ENCODE data around the gene RIN3. TPM values are rescaled to one million over a fixed set of nuclear protein-coding genes. Genes with fewer than 3 reads are reported as not detected.

The RIN3 gene
- total RNA-seq, 1 donor from 2014 or later, result 4.7 TPM

DNA sequence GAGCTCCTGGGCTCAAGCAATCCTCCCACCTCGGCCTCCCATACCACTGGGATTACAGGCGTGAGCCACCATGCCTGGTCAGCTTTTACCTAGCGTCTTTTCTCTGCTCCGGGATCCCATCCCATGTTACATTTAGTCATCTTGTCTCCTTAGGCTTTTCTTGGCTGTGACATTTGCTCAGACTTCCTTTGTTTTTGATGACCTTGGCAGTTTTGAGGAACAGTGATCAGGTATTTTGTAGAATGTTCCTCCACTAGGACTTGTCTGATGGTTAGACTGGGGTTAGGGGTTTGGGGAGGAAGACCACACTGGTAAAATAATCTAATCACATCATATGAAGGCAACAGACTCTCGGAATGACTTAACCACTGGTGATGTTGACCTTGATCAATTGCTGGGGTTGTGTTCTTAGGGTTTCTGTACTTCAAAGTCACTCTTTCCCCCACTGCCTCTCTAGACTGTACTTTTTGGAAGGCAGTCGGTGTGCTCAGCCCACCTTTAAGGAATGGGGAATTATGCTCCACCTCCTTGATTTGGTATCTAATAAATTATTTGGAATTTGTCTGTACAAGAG is 48.4 kb downstream of the RIN3 start:
- peaks cover 0 to 14% (median 12%) of the 10 kb centered on the region in 3 donors for H3K36me3 ChIP-seq (ENCODE audit: control insufficient read depth in 3 of 3, insufficient read depth in 3 of 3, low read length in 3 of 3)
- no peak overlapping the region for H3K9ac ChIP-seq (ENCODE audit: low read depth in 1 of 3, low read length in 3 of 3)
- no peak overlapping the region for H3K27ac ChIP-seq (ENCODE audit: low read depth, low read length)
- H3K4me1 ChIP-seq (ENCODE audit: control insufficient read depth in 3 of 3, insufficient read depth in 3 of 3, low read length in 3 of 3), result no peaks in the 10 kb centered on the region
- no peak overlapping the region for H3K4me3 ChIP-seq (ENCODE audit: low read length in 3 of 3)
- peaks cover 0 to 2% (median 0%) of the 10 kb centered on the region in 3 donors for H3K9me3 ChIP-seq (ENCODE audit: control insufficient read depth in 3 of 3, low read length in 3 of 3)
- H3K27me3 ChIP-seq (ENCODE audit: control insufficient read depth in 3 of 3, insufficient read depth in 3 of 3, low read length in 3 of 3), result no peaks in the 10 kb centered on the region

DNA sequence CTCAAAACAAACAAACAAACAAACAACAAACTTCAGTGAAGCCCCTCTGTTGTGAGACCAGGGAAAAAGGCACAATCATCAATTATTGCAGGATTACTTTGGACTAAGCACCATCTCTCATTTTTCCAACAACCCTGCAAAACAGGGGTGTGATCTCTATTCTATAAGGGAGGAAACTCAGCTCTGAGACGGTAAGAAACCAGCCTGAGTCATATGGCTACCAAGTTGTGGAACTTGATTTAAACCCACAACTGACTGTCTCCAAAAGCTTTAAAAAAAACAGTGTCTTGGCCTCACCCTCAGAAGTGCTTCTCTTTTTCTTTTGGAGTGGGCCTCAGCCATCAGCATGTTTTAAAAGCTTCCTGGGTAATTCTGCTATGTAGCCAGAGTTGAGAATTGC is 49.8 kb downstream of the RIN3 start:
- Histone ChIP-seq H3K27me3 (ENCODE audit: control insufficient read depth in 3 of 3, insufficient read depth in 3 of 3, low read length in 3 of 3) (no peaks in the 10 kb centered on the region), H3K27ac (ENCODE audit: low read depth, low read length) (peak overlapping the region; percentile 11), H3K4me1 (ENCODE audit: control insufficient read depth in 3 of 3, insufficient read depth in 3 of 3, low read length in 3 of 3) (no peaks in the 10 kb centered on the region), H3K4me3 (ENCODE audit: low read length in 3 of 3) (no peak overlapping the region), H3K9me3 (ENCODE audit: control insufficient read depth in 3 of 3, low read length in 3 of 3) (peaks cover 0 to 5% (median 2%) of the 10 kb centered on the region in 3 donors), H3K9ac (ENCODE audit: low read depth in 1 of 3, low read length in 3 of 3) (no peak overlapping the region), H3K36me3 (ENCODE audit: control insufficient read depth in 3 of 3, insufficient read depth in 3 of 3, low read length in 3 of 3) (peaks cover 0 to 11% (median 10%) of the 10 kb centered on the region in 3 donors)

DNA sequence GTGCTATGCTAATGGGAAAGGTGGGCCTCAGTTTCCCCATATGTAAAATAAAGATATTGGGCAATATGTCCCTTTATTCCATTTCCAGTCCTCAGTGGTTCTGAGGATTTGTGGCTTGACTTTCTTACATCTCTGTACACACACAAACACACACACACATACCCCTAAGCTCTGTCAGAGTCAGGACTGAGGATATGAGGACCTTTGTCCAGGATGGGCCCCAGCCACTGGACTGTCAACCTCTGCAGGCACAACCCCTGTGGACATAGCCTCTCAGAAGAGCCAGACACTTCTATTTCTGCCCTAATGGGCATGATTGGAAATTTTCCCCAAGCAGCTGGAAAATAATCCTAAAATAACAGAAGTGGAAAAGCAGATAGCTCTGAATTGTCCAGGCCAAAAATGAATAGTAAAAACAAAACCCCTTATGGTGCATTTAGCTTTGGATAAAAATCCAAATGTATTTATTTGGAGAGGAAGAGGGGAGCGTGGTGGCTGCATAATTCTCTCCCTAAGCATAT is 50.2 kb downstream of the RIN3 start:
- H3K36me3 ChIP-seq (ENCODE audit: control insufficient read depth in 3 of 3, insufficient read depth in 3 of 3, low read length in 3 of 3), result peaks cover 0 to 10% (median 9%) of the 10 kb centered on the region in 3 donors
- no peaks in the 10 kb centered on the region for H3K27me3 ChIP-seq (ENCODE audit: control insufficient read depth in 3 of 3, insufficient read depth in 3 of 3, low read length in 3 of 3)
- H3K4me1 ChIP-seq (ENCODE audit: control insufficient read depth in 3 of 3, insufficient read depth in 3 of 3, low read length in 3 of 3), result no peaks in the 10 kb centered on the region
- peak overlapping the region; percentile 11 for H3K27ac ChIP-seq (ENCODE audit: low read depth, low read length)
- peaks cover 0 to 5% (median 2%) of the 10 kb centered on the region in 3 donors for H3K9me3 ChIP-seq (ENCODE audit: control insufficient read depth in 3 of 3, low read length in 3 of 3)
- H3K4me3 ChIP-seq (ENCODE audit: low read length in 3 of 3), result no peak overlapping the region
- no peak overlapping the region for H3K9ac ChIP-seq (ENCODE audit: low read depth in 1 of 3, low read length in 3 of 3)

GRCh38 chr14:92564344-92565039 is 50.9 kb downstream of the RIN3 start:
- H3K4me1 ChIP-seq (ENCODE audit: control insufficient read depth in 3 of 3, insufficient read depth in 3 of 3, low read length in 3 of 3), result no peaks in the 10 kb centered on the region
- H3K36me3 ChIP-seq (ENCODE audit: control insufficient read depth in 3 of 3, insufficient read depth in 3 of 3, low read length in 3 of 3), result peaks cover 0 to 11% (median 10%) of the 10 kb centered on the region in 3 donors
- no peak overlapping the region for H3K4me3 ChIP-seq (ENCODE audit: low read length in 3 of 3)
- H3K27ac ChIP-seq (ENCODE audit: low read depth, low read length), result no peak overlapping the region
- no peak overlapping the region for H3K9ac ChIP-seq (ENCODE audit: low read depth in 1 of 3, low read length in 3 of 3)
- H3K27me3 ChIP-seq (ENCODE audit: control insufficient read depth in 3 of 3, insufficient read depth in 3 of 3, low read length in 3 of 3), result no peaks in the 10 kb centered on the region
- H3K9me3 ChIP-seq (ENCODE audit: control insufficient read depth in 3 of 3, low read length in 3 of 3), result peaks cover 0 to 5% (median 2%) of the 10 kb centered on the region in 3 donors

DNA sequence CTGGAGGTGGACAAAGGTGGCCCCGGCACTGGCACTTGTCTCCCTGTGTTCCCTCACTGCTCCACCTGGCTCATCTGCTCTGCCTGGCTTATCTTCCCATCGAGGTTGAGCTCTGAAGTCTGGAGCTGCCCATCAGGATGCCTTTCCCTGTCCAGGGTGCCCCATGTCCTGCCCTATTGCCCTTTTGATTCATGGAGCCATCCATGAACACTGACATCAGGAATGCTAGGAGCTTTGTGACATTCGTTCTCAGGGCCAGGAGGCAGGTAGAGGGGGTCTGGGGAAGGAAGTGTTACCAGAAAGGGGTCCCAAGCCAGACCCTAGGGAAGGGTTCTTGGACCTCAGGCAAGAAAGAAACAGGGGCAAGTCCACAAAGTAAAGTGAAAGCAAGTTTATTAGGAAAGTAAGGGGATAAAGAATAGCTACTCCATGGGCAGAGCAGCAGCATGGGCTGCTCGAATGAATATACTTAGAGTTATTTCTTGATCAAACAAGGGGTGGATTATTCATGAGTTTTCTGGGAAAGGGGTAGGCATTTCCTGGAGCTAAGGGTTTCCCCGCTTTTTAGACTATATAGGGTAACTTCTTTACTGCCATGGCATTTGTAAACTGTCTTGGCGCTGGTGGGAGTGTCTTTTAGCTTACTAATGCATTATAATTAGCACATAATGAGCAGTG is 51.6 kb downstream of the RIN3 start:
- H3K4me3 ChIP-seq (ENCODE audit: low read length in 3 of 3), result no peak overlapping the region
- no peaks in the 10 kb centered on the region for H3K4me1 ChIP-seq (ENCODE audit: control insufficient read depth in 3 of 3, insufficient read depth in 3 of 3, low read length in 3 of 3)
- peaks cover 0 to 5% (median 2%) of the 10 kb centered on the region in 3 donors for H3K9me3 ChIP-seq (ENCODE audit: control insufficient read depth in 3 of 3, low read length in 3 of 3)
- H3K27ac ChIP-seq (ENCODE audit: low read depth, low read length), result no peak overlapping the region
- H3K27me3 ChIP-seq (ENCODE audit: control insufficient read depth in 3 of 3, insufficient read depth in 3 of 3, low read length in 3 of 3), result no peaks in the 10 kb centered on the region
- H3K36me3 ChIP-seq (ENCODE audit: control insufficient read depth in 3 of 3, insufficient read depth in 3 of 3, low read length in 3 of 3), result peaks cover 0 to 10% (median 7%) of the 10 kb centered on the region in 3 donors
- no peak overlapping the region for H3K9ac ChIP-seq (ENCODE audit: low read depth in 1 of 3, low read length in 3 of 3)

- H3K4me1 ChIP-seq (ENCODE audit: control insufficient read depth in 3 of 3, insufficient read depth in 3 of 3, low read length in 3 of 3), result no peaks in the 10 kb centered on the region
- no peaks in the 10 kb centered on the region for H3K27me3 ChIP-seq (ENCODE audit: control insufficient read depth in 3 of 3, insufficient read depth in 3 of 3, low read length in 3 of 3)
- H3K9me3 ChIP-seq (ENCODE audit: control insufficient read depth in 3 of 3, low read length in 3 of 3), result peaks cover 0 to 5% (median 2%) of the 10 kb centered on the region in 3 donors
- no peak overlapping the region for H3K4me3 ChIP-seq (ENCODE audit: low read length in 3 of 3)
- H3K27ac ChIP-seq (ENCODE audit: low read depth, low read length), result no peak overlapping the region
- no peak overlapping the region for H3K9ac ChIP-seq (ENCODE audit: low read depth in 1 of 3, low read length in 3 of 3)
- peaks cover 0 to 10% (median 6%) of the 10 kb centered on the region in 3 donors for H3K36me3 ChIP-seq (ENCODE audit: control insufficient read depth in 3 of 3, insufficient read depth in 3 of 3, low read length in 3 of 3)
Measured at GRCh38 chr14:92565718-92566115, 52.1 kb downstream of the RIN3 start.

DNA sequence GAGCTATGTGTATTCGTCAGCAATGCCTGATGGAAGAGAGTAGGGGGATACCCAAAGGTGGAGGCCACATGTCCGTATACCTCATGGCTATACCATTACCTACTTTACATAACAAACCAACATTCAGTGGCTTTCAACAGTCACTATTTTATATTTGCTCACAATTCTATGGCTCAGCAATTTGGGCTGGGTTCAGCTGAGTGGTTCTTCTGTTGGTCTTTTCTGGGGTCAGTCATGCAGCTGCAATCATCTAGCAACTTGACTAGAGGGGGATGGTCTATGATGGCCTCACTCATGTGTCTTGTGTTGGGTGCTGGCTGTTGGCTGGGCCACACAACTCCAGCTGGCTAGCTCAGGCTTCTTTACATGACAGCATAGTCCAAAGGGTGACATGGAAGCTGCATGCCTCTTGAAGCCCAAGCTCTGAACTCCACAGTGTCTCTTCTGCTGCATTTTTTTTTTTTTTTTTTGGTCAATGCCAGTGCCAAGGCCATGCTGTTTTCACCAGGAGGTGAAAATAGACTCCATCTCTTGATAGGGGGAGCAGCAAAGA is 53.7 kb downstream of the RIN3 start:
- H3K9me3 ChIP-seq (ENCODE audit: control insufficient read depth in 3 of 3, low read length in 3 of 3), result peaks cover 0 to 5% (median 2%) of the 10 kb centered on the region in 3 donors
- H3K4me1 ChIP-seq (ENCODE audit: control insufficient read depth in 3 of 3, insufficient read depth in 3 of 3, low read length in 3 of 3), result no peaks in the 10 kb centered on the region
- no peak overlapping the region for H3K27ac ChIP-seq (ENCODE audit: low read depth, low read length)
- H3K9ac ChIP-seq (ENCODE audit: low read depth in 1 of 3, low read length in 3 of 3), result no peak overlapping the region
- H3K4me3 ChIP-seq (ENCODE audit: low read length in 3 of 3), result no peak overlapping the region
- peaks cover 0 to 10% (median 6%) of the 10 kb centered on the region in 3 donors for H3K36me3 ChIP-seq (ENCODE audit: control insufficient read depth in 3 of 3, insufficient read depth in 3 of 3, low read length in 3 of 3)
- H3K27me3 ChIP-seq (ENCODE audit: control insufficient read depth in 3 of 3, insufficient read depth in 3 of 3, low read length in 3 of 3), result no peaks in the 10 kb centered on the region

GRCh38 chr14:92568621-92569479 is 55.3 kb downstream of the RIN3 start:
- Histone ChIP-seq H3K4me1 (ENCODE audit: control insufficient read depth in 3 of 3, insufficient read depth in 3 of 3, low read length in 3 of 3) (no peaks in the 10 kb centered on the region), H3K9ac (ENCODE audit: low read depth in 1 of 3, low read length in 3 of 3) (no peak overlapping the region), H3K4me3 (ENCODE audit: low read length in 3 of 3) (no peak overlapping the region), H3K36me3 (ENCODE audit: control insufficient read depth in 3 of 3, insufficient read depth in 3 of 3, low read length in 3 of 3) (peaks cover 0 to 12% (median 6%) of the 10 kb centered on the region in 3 donors), H3K27ac (ENCODE audit: low read depth, low read length) (no peak overlapping the region), H3K9me3 (ENCODE audit: control insufficient read depth in 3 of 3, low read length in 3 of 3) (peaks cover 0 to 5% (median 2%) of the 10 kb centered on the region in 3 donors), H3K27me3 (ENCODE audit: control insufficient read depth in 3 of 3, insufficient read depth in 3 of 3, low read length in 3 of 3) (no peaks in the 10 kb centered on the region)

GRCh38 chr14:92570674-92571262 is 57.2 kb downstream of the RIN3 start:
- no peaks in the 10 kb centered on the region for H3K4me1 ChIP-seq (ENCODE audit: control insufficient read depth in 3 of 3, insufficient read depth in 3 of 3, low read length in 3 of 3)
- H3K27ac ChIP-seq (ENCODE audit: low read depth, low read length), result no peak overlapping the region
- H3K9me3 ChIP-seq (ENCODE audit: control insufficient read depth in 3 of 3, low read length in 3 of 3), result peaks cover 0 to 5% (median 2%) of the 10 kb centered on the region in 3 donors
- H3K27me3 ChIP-seq (ENCODE audit: control insufficient read depth in 3 of 3, insufficient read depth in 3 of 3, low read length in 3 of 3), result no peaks in the 10 kb centered on the region
- no peak overlapping the region for H3K4me3 ChIP-seq (ENCODE audit: low read length in 3 of 3)
- H3K9ac ChIP-seq (ENCODE audit: low read depth in 1 of 3, low read length in 3 of 3), result no peak overlapping the region
- peaks cover 0 to 12% (median 9%) of the 10 kb centered on the region in 3 donors for H3K36me3 ChIP-seq (ENCODE audit: control insufficient read depth in 3 of 3, insufficient read depth in 3 of 3, low read length in 3 of 3)

Measured in skeletal muscle tissue (tissue), 4 donors.